H1 (cell line): ENCODE results near the gene ZAP70. TPM values are rescaled to one million over a fixed set of nuclear protein-coding genes. Genes with fewer than 3 reads are reported as not detected.

Source experiments
- ASH2L ChIP-seq: fragments of 200-600, 300-600 bp; sonication (generic); IDR thresholded peaks from one replicate; pipeline ENCODE4 v1.7.1; 2017; ENCODE audit warnings: low read length
- HDAC6 ChIP-seq: IDR thresholded peaks from one replicate; pipeline ENCODE4 v1.7.1; 2012; ENCODE audit warnings: low read depth, mild to moderate bottlenecking, inconsistent platforms, low read length, moderate library complexity
- POLR2AphosphoS5 ChIP-seq: IDR thresholded peaks from 2 replicates; pipeline ENCODE4 v1.6.1; 2011; ENCODE audit warnings: low read depth, low read length
- SP2 ChIP-seq: IDR thresholded peaks from 2 replicates; pipeline ENCODE4 v1.6.1; 2012; ENCODE audit warnings: mild to moderate bottlenecking, low read length, inconsistent platforms
- SP4 ChIP-seq: IDR thresholded peaks from 2 replicates; pipeline ENCODE4 v1.6.1; 2012; ENCODE audit warnings: low read length, inconsistent platforms
- TAF1 ChIP-seq: IDR thresholded peaks from 2 replicates; pipeline ENCODE4 v1.6.1; 2011; ENCODE audit warnings: mild to moderate bottlenecking, low read depth, low read length
- TBP ChIP-seq: IDR thresholded peaks from 2 replicates; pipeline ENCODE4 v1.6.1; 2011; ENCODE audit warnings: low read depth, low read length, improper control_type of control experiment
- YY1 ChIP-seq: IDR thresholded peaks from 2 replicates; pipeline ENCODE4 v1.6.1; 2011; ENCODE audit warnings: low read depth, mild to moderate bottlenecking, low read length
- polyA plus RNA-seq, 7 experiments: library from polyadenylated mRNA; depleted of rRNA in 3 of 7; stranded (reverse) in 5 of 7; unstranded in 2 of 7; fragments of >200 nt in 5 of 7; fragments of 200-250 nt in 2 of 7; gene quantifications; 1 replicate in 5 of 7; 2 replicates in 1 of 7; 4 replicates in 1 of 7; pipeline versions ENCODE4 v1.2.1 to v1.2.3, GENCODE V29; 2011 to 2013; ENCODE audit warnings: missing spikeins in 2 of 7, mixed read lengths in 2 of 7
- total RNA-seq: library from RNA; stranded (reverse); fragmentation: NEBNext Ultra II Directional; extraction: Animal tissue kit (Norgen Biotek cat#: 25700); gene quantifications from 2 replicates; pipeline ENCODE4 v1.2.1, GENCODE V29; 2021
- TF ChIP-seq, protein P1 (sequence below): fragments of 300-600 bp; sonication (generic); IDR thresholded peaks from 2 replicates; pipeline ENCODE4 v1.7.1; 2012; ENCODE audit warnings: low read length, moderate library complexity, mild to moderate bottlenecking, inconsistent platforms; ENCODE audit not compliant: insufficient replicate concordance

Gene ZAP70
- total and polyA plus RNA-seq, 2 of the 8 experiments (the other 6 are each of a cell fraction or from before 2014, with no cell fraction given) = 0.15 TPM; not detected in 1

DNA sequence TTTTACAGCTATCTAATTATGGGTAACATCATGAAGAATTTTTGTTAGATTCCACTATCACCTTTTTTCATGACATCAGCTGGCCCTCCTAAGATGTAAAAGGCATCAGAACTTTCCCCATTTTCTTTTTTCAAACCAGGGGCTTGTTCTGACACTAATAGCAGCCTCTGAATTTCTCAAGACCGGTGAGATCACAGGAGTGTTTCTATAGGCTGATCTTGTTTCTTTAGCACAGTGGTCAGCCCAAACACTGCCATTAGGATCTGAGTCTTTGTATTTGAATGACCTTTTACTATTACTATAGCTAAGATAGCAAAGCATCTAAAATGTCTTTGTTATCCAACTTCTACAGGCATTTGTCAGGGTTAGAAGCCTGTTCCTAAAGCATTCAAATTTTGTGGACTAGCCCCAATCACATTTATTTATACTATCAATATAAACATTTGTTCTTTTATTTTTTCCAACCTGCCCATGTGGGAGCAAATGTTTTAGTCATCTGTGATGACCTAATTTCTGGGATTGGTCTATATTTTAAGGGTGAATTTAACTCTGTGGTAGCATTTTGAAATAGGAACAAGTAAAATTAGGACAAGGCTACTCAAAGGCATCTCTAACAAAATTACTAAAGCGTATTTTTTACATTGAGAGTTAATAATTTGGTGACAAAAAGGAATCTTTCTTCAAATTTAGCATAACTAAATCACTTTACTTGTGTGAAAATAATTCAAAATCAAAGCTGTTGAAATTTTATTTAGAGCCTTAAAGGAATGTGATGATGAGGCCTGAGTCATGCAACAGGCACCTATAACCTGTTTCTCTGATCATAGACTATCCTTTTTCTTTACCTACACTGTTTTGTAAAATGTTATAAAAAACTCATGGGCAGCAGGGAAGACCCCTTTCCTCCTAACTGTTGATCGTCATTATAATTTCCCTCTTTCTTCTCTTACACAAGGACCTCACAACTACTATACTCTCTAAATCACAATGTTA is 39.3 kb downstream of the ZAP70 start (continued):
- TF ChIP-seq, protein P1, sequence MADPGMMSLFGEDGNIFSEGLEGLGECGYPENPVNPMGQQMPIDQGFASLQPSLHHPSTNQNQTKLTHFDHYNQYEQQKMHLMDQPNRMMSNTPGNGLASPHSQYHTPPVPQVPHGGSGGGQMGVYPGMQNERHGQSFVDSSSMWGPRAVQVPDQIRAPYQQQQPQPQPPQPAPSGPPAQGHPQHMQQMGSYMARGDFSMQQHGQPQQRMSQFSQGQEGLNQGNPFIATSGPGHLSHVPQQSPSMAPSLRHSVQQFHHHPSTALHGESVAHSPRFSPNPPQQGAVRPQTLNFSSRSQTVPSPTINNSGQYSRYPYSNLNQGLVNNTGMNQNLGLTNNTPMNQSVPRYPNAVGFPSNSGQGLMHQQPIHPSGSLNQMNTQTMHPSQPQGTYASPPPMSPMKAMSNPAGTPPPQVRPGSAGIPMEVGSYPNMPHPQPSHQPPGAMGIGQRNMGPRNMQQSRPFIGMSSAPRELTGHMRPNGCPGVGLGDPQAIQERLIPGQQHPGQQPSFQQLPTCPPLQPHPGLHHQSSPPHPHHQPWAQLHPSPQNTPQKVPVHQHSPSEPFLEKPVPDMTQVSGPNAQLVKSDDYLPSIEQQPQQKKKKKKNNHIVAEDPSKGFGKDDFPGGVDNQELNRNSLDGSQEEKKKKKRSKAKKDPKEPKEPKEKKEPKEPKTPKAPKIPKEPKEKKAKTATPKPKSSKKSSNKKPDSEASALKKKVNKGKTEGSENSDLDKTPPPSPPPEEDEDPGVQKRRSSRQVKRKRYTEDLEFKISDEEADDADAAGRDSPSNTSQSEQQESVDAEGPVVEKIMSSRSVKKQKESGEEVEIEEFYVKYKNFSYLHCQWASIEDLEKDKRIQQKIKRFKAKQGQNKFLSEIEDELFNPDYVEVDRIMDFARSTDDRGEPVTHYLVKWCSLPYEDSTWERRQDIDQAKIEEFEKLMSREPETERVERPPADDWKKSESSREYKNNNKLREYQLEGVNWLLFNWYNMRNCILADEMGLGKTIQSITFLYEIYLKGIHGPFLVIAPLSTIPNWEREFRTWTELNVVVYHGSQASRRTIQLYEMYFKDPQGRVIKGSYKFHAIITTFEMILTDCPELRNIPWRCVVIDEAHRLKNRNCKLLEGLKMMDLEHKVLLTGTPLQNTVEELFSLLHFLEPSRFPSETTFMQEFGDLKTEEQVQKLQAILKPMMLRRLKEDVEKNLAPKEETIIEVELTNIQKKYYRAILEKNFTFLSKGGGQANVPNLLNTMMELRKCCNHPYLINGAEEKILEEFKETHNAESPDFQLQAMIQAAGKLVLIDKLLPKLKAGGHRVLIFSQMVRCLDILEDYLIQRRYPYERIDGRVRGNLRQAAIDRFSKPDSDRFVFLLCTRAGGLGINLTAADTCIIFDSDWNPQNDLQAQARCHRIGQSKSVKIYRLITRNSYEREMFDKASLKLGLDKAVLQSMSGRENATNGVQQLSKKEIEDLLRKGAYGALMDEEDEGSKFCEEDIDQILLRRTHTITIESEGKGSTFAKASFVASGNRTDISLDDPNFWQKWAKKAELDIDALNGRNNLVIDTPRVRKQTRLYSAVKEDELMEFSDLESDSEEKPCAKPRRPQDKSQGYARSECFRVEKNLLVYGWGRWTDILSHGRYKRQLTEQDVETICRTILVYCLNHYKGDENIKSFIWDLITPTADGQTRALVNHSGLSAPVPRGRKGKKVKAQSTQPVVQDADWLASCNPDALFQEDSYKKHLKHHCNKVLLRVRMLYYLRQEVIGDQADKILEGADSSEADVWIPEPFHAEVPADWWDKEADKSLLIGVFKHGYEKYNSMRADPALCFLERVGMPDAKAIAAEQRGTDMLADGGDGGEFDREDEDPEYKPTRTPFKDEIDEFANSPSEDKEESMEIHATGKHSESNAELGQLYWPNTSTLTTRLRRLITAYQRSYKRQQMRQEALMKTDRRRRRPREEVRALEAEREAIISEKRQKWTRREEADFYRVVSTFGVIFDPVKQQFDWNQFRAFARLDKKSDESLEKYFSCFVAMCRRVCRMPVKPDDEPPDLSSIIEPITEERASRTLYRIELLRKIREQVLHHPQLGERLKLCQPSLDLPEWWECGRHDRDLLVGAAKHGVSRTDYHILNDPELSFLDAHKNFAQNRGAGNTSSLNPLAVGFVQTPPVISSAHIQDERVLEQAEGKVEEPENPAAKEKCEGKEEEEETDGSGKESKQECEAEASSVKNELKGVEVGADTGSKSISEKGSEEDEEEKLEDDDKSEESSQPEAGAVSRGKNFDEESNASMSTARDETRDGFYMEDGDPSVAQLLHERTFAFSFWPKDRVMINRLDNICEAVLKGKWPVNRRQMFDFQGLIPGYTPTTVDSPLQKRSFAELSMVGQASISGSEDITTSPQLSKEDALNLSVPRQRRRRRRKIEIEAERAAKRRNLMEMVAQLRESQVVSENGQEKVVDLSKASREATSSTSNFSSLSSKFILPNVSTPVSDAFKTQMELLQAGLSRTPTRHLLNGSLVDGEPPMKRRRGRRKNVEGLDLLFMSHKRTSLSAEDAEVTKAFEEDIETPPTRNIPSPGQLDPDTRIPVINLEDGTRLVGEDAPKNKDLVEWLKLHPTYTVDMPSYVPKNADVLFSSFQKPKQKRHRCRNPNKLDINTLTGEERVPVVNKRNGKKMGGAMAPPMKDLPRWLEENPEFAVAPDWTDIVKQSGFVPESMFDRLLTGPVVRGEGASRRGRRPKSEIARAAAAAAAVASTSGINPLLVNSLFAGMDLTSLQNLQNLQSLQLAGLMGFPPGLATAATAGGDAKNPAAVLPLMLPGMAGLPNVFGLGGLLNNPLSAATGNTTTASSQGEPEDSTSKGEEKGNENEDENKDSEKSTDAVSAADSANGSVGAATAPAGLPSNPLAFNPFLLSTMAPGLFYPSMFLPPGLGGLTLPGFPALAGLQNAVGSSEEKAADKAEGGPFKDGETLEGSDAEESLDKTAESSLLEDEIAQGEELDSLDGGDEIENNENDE = no peak
- TF ChIP-seq ASH2L = no peak
- TF ChIP-seq SP4 = no peak
- no peak for TF ChIP-seq TAF1
- TF ChIP-seq HDAC6 = no peak
- no peak for TF ChIP-seq YY1
- no peak for TF ChIP-seq SP2
- no peak for TF ChIP-seq TBP
- no peak for TF ChIP-seq POLR2AphosphoS5
